ENCODE results near the gene EHF.

- TF ChIP-seq CTCF (IDR thresholded peaks at IDR 0.05) = no peak
- TF ChIP-seq POLR2AphosphoS5 (IDR thresholded peaks at IDR 0.05; ENCODE audit: low read depth, low read length) = no peak
- no peak for TF ChIP-seq REST (IDR thresholded peaks at IDR 0.05; ENCODE audit: insufficient read depth in 1 of 2, low read depth in 2 of 2, low read length in 1 of 2)
- no peak for TF ChIP-seq TCF7L2 (IDR thresholded peaks at IDR 0.05; ENCODE audit: low read depth, low read length)
- TF ChIP-seq SIN3A (IDR thresholded peaks at IDR 0.05; ENCODE audit: borderline replicate concordance, insufficient read depth, low read depth, low read length) = no peak
Measured at GRCh38 chr11:34641456-34641855, 20.6 kb downstream of the EHF start.
